GM18519 (cell line): ENCODE data around the gene CELA2A.
"Not testable (repeated sequence)": the region's sequence is repeated elsewhere in the genome, so short reads cannot be mapped to it uniquely, and the experiment has no call there.

ENCODE experiments used
- ATAC-seq: cut with Tn5 transposase; IDR thresholded peaks from one replicate; pipeline ENCODE4 v1.9.1; 2021; ENCODE audit warnings: mild to moderate bottlenecking, moderate library complexity; ENCODE audit not compliant: unreplicated experiment, low FRiP score

Gene CELA2A

DNA sequence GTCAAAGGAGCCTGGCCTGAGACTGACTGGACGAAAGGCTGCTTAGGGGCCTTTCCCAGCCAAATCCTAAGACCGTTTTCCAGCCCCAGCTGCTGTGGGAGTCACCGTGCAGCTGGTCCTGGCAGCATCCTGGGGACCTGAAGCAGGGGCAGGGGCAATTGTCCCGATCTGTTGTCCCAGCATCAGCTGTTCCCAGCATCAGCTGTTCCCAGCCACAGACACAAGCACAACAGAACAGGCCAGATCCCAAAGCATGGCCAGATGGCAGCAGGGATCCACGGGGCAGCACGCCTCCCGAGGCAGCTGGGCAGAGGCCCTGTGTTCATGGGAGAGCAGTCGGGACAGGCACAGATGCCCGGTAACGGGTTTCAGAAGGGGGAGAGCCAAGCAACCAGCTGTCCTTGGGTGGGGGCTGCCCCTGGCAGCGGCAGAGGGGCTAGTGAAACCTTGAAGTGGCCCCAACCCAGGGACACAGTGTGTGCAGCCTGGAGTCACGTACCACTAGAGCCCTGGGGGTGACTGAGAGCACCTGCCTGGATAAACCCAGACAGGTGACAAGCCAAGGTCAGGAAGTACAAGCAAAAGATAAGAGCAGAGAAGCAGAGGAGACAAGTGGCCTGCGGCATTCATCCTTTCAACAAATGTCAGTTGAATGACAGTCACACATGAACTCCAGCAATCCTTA, 32.7 kb downstream of the CELA2A start:
- ATAC-seq: no peak

- ATAC-seq: not testable (repeated sequence)
These were observed 34.5 kb downstream of the CELA2A start for GRCh38 chr1:15491010-15491409.

GRCh38 chr1:15492596-15492995, 36.1 kb downstream of the CELA2A start:
- no peak for ATAC-seq

DNA sequence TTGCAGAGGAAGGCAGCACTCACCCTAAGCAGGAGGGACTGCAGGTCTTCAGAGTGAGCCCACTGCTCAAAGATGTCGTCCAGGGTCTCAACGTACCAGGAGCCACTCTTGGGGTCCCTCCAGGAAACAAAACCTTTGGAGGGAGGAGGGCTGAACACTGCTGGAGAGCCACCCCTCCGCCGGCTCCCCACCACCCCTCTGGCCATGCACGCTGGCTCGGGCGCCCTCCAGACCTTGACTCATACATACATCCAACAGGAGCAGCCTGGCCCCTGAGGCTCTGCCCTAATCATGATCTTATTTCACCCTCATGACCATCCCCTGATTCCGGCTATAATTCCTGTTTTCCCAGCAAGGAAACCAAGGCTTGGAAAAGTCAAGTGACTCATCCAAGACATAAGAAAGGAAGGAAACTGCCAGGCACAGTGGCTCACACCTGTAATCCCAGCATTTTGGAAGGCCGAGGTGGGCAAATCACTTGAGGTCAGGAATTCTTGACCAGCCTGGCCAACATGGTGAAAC, 37.4 kb downstream of the CELA2A start:
- no peak for ATAC-seq

DNA sequence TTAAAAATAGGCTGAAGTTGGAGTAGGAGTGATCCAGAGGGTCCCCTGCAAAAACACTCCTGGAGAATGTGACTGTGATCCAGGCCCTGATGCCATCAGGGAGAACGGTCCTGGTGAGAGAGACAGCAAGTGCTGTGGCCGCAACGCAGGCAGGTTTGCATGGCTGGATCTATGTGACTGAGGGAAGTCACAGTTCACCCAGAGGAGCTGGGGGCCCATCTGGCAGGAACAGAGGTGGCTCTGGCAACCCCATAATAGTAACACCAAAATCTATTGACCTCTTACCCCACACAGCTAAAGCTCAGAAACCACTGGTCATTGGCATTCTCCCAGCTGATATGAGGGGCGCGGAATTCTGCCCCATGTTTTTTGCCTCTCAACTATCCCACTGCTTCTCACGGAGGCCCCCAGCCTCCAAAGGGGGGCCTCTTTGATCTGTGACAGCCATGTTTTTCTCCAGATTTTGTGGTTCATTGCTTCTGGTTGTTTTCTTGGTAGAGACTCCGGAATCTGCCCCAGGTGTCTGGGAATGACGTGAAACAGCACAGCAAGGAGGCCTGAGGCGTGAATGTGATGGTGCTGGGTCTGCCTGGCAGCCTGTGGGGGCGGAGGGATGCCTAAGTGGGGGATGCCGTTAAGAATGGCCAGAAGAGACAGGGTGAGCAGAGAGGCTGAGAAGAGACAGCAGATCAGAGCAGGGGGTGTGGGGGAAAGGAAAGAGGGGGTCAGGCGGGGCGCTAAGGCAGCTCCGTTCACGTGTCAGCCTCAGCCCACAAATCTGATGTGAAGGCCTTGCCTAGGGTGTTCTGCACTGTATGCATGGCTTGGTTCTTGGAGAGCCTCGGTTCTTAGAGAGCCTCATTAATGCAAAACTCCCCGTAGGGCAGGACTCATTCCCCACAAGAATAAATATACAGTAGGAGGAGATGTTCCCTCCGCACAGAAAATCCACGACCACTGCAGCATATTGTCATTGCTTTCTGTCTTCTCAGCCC, 43.9 kb downstream of the CELA2A start:
- ATAC-seq: no peak

DNA sequence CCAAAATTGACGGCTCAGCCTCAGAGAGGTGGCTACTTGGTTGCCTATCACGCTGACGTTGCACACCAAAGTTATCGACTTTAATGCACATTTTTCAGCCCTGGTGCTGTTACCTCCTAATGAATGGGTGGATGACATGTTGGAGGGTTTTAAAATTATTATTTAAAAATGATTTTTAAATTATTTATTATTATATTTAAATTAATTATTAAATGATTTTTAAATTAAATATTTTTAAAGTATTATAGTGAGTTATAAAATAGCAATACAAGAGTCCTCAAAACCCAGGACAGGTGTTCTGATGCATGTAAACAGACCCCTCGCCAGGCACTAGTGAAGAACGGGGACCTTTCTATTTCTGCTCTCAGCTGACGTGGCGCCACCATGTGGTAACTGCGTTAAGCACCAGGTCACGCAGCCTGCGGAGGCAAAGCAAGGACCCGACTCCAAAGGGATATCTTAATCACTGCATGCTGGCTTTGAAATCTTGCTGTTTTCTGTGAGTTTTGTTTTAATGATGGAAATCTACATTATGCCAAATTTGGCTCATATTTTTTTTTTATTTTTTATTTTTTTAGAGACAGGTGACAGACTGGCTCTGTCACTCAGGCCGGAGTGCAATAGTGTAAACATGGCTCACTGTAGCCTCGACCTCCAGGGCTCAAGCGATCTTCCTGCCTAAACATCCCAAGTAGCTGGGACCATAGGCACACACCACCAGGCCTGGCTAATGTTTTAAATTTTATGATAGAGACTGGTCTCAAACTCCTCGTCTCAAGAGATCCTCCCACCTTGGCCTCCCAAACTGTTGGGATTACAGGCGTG, 44.9 kb downstream of the CELA2A start:
- ATAC-seq: no peak

DNA sequence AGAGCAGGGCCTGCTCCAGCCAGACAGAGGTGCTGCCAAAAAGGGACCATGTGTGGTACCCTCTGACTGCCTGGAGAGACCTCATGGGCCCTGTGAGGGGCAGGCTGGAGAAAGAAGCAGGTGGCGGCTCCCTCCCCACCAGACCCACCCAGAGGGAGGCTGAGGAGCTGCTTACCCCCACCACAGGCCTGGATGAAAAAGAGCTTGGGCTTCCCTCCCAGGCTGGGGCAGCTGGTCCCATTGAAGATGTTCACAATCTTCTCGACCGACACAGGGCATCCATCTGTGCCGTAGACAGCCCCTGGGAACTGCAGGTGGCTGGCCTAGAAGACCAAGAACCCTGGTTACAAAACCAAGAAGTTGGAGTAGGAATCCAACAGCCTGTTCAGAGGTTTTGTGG, 47.9 kb downstream of the CELA2A start:
- ATAC-seq: no peak

- ATAC-seq: no peak
These were observed 50.3 kb downstream of the CELA2A start for GRCh38 chr1:15506831-15507230.

GRCh38 chr1:15507278-15507677, 50.7 kb downstream of the CELA2A start:
- no peak for ATAC-seq

DNA sequence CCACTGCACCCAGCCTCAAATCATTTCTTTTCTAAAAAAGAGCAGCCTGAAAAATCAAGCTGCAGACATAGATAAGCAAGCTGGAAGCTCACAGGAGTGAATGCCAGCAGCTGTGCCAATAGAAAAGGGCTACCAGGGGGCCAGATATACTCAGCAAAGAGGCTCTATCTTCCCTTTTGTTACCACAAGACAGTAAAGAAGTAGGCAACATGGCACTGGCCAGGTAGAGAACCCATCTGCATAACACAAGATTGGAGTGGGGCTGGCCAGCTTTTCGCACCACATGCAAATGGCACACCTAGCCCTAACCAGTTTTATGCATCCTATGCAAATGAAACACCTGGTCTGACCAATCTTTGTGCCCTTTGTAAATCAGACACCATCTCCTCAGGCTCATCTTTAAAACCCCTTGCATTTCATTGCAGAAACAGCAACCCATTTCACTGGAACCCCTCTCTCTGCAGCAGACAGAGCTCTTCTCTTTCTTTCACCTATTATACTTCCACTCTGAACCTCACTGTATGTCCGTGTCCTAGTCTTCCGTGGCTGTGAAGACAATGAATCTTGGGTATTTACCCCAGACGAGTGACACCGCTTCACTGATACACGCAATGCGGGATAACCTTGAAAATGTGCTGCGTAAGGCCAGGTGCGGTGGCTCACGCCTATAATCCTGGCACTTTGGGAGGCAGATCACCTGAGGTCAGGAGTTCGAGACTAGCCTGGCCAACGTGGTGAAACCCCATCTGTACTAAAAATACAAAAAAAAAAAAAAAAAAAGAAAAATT, 52.4 kb downstream of the CELA2A start:
- no peak for ATAC-seq

DNA sequence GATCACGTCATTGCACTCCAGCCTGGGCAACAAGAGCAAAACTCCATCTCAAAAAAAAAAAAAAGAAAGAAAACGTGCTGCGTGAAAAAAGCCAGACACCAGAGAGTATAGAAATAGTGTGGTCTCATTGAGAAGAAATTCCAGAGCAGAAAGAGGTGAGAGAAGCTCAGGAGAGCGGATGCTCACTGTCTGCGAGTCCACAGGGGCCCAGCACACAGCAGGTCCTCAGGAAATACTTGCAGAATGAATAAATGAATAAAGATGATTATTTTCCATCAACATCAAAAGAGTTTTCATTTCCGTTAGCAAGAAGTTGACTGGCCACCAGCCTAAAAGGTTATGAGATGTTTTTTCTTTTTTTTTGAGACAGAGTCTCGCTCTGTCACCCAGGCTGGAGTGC, 53.1 kb downstream of the CELA2A start:
- ATAC-seq: no peak

DNA sequence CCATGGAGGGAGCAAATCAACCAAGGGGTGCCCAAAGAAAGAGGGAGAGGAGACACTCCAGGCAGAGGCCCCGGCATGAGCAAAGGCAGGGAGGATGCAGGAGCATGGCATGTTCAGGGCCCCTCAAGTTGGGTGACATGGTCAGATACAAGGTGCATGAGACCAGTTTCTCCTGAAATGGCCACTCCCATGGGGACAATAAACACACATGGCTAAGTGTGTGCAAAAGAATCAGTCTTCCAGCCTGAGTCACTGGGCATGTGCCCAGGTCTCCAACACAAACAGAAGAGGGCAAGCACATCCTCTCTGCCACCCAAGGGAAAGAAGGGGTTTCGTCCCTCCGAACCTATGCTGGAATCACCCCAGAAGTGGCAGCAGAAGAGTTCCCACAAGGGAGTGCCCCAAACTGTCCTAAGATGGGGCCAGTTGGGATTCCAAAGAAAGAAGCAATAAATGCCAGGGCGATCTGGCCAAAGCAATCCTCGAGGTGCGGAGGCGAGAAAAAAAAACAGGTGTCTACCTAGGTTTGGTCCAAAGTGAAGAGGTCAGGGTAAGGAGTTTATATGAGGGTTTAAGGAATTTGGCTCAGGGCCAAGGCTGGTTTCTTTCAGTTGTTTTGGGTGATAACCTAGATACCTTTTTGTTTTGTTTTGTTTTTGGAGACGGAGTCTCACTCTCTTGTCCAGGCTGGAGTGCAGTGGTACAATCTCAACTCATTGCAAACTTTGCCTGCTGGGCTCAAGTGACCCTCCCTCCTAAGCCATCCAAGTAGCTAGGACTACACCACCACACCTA, 54.3 kb downstream of the CELA2A start:
- no peak for ATAC-seq

- ATAC-seq: no peak
These were observed 56.7 kb downstream of the CELA2A start for GRCh38 chr1:15513192-15513591.

DNA sequence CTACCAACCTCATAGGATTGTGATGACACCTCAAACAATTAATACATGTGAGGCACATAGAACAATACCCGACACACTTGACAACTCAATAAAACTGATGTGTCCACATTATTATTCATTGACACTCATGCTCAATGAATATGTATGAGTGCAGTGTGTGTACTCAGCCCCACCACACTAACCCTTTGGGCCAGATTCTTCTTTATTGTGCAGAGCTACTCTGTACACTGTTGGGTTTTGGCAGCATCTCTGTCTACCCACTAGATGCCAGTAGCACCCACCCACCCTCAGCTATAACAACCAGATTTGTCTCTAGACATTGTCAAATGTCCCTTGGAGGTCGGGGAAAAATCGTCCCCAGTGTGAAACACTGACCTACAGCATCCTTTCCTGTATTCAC, 57.4 kb downstream of the CELA2A start:
- ATAC-seq: no peak

DNA sequence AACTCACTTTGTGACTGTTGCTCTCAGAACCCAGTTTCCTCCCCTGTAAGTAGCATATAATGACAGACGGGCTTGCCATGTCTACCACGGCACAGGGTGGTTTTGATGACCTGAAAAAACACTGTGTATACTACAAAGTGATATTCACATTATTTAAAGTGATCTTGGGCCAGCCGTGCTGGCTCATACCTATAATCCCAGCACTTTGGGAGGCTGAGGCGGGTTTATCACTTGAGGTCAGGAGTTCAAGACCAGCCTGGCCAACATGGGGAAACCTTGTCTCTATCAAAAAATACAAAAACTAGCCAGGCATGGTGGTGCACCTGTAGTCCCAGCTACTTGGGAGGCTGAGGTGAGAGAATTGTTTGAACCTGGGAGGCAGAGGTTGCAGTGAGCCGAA, 58.0 kb downstream of the CELA2A start:
- not testable (repeated sequence) for ATAC-seq

- no peak for ATAC-seq
These were observed 58.6 kb downstream of the CELA2A start for GRCh38 chr1:15515022-15515663.

DNA sequence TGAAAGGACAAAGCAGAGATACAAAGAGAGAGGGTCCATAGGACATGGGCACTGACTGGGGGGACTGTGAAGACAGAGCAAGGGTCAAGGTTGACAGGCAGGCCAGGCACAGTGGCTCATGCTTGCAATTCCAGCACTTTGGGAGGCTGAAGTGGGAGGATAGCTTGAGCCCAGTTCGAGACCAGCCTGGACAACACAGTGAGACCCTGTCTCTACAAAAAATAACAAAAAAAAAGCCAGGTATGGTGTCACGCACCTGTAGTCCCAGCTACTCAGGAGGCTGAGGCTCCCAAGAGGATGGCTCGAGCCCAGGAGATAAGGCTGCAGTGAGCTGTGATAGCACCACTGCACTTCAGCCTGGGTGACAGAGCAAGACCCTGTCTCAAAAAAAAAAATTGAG, 63.1 kb downstream of the CELA2A start:
- no peak for ATAC-seq

- not testable (repeated sequence) for ATAC-seq
These were observed 64.8 kb downstream of the CELA2A start for GRCh38 chr1:15521206-15521906.
